SK-N-SH (cell line): Measurements from ENCODE around the gene RAB3IP. TPM values are rescaled to one million over a fixed set of nuclear protein-coding genes. Genes with fewer than 3 reads are reported as not detected.

Experiments used
- CTCF ChIA-PET: fragments of 300-600, 350-600 bp; formaldehyde crosslinking; extraction: SDS; loops from one replicate; lab custom pipeline; 2021; lab: Yijun Ruan, JAX
- POLR2A ChIA-PET: fragments of 350-600 bp; sonication (Branson Sonifier 250); formaldehyde crosslinking; extraction: SDS; loops from one replicate; lab custom pipeline; 2020; ENCODE audit warnings: antibody characterized with exemption, inconsistent platforms; lab: Yijun Ruan, JAX
- DNase-seq: peaks from one replicate; pipeline ENCODE4 v3.0.0; 2012
- H2AFZ ChIP-seq: fragments of 200-600 bp; sonication (generic); 2 replicates; pipeline ENCODE4 v1.8.1; 2016; ENCODE audit warnings: antibody characterized with exemption, mild to moderate bottlenecking, low read depth
- H3F3A ChIP-seq: fragments of 200-600 bp; sonication (generic); replicated peaks from 2 replicates; pipeline ENCODE3; 2016; ENCODE audit warnings: antibody characterized with exemption, mild to moderate bottlenecking; ENCODE audit not compliant: insufficient read depth
- H3K27ac ChIP-seq, 2 experiments: fragments of 200-500 bp in 1 of 2; fragments of 200-600 bp in 1 of 2; sonication (Bioruptor generic) in 1 of 2; sonication (generic), shearing (Covaris generic) in 1 of 2; 2 replicates each; pipeline versions ENCODE4 v1.5.1 to v1.6.1; 2014 to 2016; ENCODE audit warnings: low read depth in 2 of 2, inconsistent platforms in 1 of 2, low read length in 1 of 2, mild to moderate bottlenecking in 1 of 2, mixed read lengths in 1 of 2
- H3K27me3 ChIP-seq: fragments of 200-600 bp; sonication (generic), shearing (Covaris generic); 2 replicates; pipeline ENCODE4 v1.6.1; 2016; ENCODE audit warnings: mixed run types; ENCODE audit not compliant: insufficient read depth
- H3K36me3 ChIP-seq, 2 experiments: fragments of 200-500 bp in 1 of 2; fragments of 200-600 bp in 1 of 2; sonication (Bioruptor generic) in 1 of 2; sonication (generic) in 1 of 2; replicated peaks in 1 of 2; 2 replicates each; pipeline versions ENCODE3 to v1.5.1; 2014 to 2016; ENCODE audit warnings: low read length in 1 of 2, mild to moderate bottlenecking in 1 of 2; ENCODE audit not compliant: insufficient read depth in 2 of 2, control insufficient read depth in 1 of 2
- H3K4me1 ChIP-seq, 2 experiments: fragments of 200-500 bp in 1 of 2; fragments of 200-600 bp in 1 of 2; sonication (Bioruptor generic) in 1 of 2; sonication (generic), shearing (Covaris generic) in 1 of 2; 2 replicates each; pipeline versions ENCODE4 v1.5.1 to v1.6.1; 2014 to 2016; ENCODE audit warnings: low read depth in 1 of 2, low read length in 1 of 2, mixed run types in 1 of 2; ENCODE audit not compliant: insufficient read depth in 2 of 2, control insufficient read depth in 1 of 2
- H3K4me2 ChIP-seq: fragments of 200-600 bp; sonication (generic), shearing (Covaris generic); 2 replicates; pipeline ENCODE4 v1.6.1; 2017; ENCODE audit warnings: mixed run types
- H3K4me3 ChIP-seq, 2 experiments: fragments of 200-500 bp in 1 of 2; fragments of 200-600 bp in 1 of 2; sonication (Bioruptor generic) in 1 of 2; sonication (generic), shearing (Covaris generic) in 1 of 2; 2 replicates each; pipeline versions ENCODE4 v1.5.1 to v1.8.1; 2014 to 2016; ENCODE audit warnings: low read depth in 2 of 2, inconsistent platforms in 1 of 2, low read length in 1 of 2, mild to moderate bottlenecking in 1 of 2, mixed read lengths in 1 of 2, moderate library complexity in 1 of 2
- H3K79me2 ChIP-seq: fragments of 200-600 bp; sonication (generic); 2 replicates; pipeline ENCODE4 v1.8.1; 2017; ENCODE audit warnings: mild to moderate bottlenecking; ENCODE audit not compliant: insufficient read depth
- H3K9ac ChIP-seq: fragments of 200-600 bp; sonication (generic); 2 replicates; pipeline ENCODE4 v1.6.1; 2017; ENCODE audit warnings: mixed run types
- H3K9me2 ChIP-seq: fragments of 200-600 bp; sonication (generic); 2 replicates; pipeline ENCODE4 v1.6.1; 2017; ENCODE audit warnings: mixed run types
- H3K9me3 ChIP-seq: fragments of 200-600 bp; sonication (generic); 2 replicates; pipeline ENCODE4 v1.6.1; 2017; ENCODE audit warnings: mixed run types, mild to moderate bottlenecking, moderate library complexity
- H4K20me1 ChIP-seq: fragments of 200-600 bp; sonication (generic); 2 replicates; pipeline ENCODE4 v1.6.1; 2017; ENCODE audit warnings: mild to moderate bottlenecking, mixed run types; ENCODE audit not compliant: insufficient read depth
- CTCF ChIP-seq: fragments of 200-600 bp; sonication (generic); IDR thresholded peaks from 2 replicates; pipeline ENCODE4 v1.6.1; 2017; ENCODE audit warnings: antibody characterized with exemption, mild to moderate bottlenecking, moderate library complexity
- ELF1 ChIP-seq: IDR thresholded peaks from 2 replicates; pipeline ENCODE4 v1.4.0; 2012
- EP300 ChIP-seq, 2 experiments: IDR thresholded peaks; 2 replicates each; pipeline versions ENCODE4 v1.4.0 to v1.6.1; 2012; ENCODE audit warnings: borderline replicate concordance in 1 of 2, low read depth in 1 of 2, low read length in 1 of 2
- JUND ChIP-seq: IDR thresholded peaks from 2 replicates; pipeline ENCODE4 v1.4.0; 2012
- MAX ChIP-seq: IDR thresholded peaks from 2 replicates; pipeline ENCODE4 v1.4.0; 2012; ENCODE audit warnings: low read depth
- MXI1 ChIP-seq: IDR thresholded peaks from 2 replicates; pipeline ENCODE4 v1.6.1; 2012; ENCODE audit warnings: mild to moderate bottlenecking, low read depth, low read length, improper control_type of control experiment
- NRF1 ChIP-seq: IDR thresholded peaks from 2 replicates; pipeline ENCODE4 v1.6.1; 2012; ENCODE audit warnings: low read depth, mild to moderate bottlenecking, low read length
- POLR2AphosphoS5 ChIP-seq: IDR thresholded peaks from 2 replicates; pipeline ENCODE4 v1.6.1; 2012; ENCODE audit warnings: low read depth, low read length
- RAD21 ChIP-seq: IDR thresholded peaks from 2 replicates; pipeline ENCODE4 v1.6.1; 2012; ENCODE audit warnings: mild to moderate bottlenecking, low read length
- RFX5 ChIP-seq: IDR thresholded peaks from 2 replicates; pipeline ENCODE4 v1.6.1; 2012; ENCODE audit warnings: mild to moderate bottlenecking, improper control_type of control experiment, low read length
- RXRA ChIP-seq: IDR thresholded peaks from 2 replicates; pipeline ENCODE4 v1.4.0; 2012; ENCODE audit warnings: low read depth, mild to moderate bottlenecking, borderline replicate concordance
- SMC3 ChIP-seq: IDR thresholded peaks from 2 replicates; pipeline ENCODE4 v1.6.1; 2012; ENCODE audit warnings: low read depth, low read length, improper control_type of control experiment
- TAF1 ChIP-seq: IDR thresholded peaks from 2 replicates; pipeline ENCODE4 v1.6.1; 2012; ENCODE audit warnings: low read depth, mild to moderate bottlenecking, low read length, moderate library complexity, borderline replicate concordance
- TCF12 ChIP-seq: IDR thresholded peaks from 2 replicates; pipeline ENCODE4 v1.4.0; 2012
- TEAD4 ChIP-seq: IDR thresholded peaks from 2 replicates; pipeline ENCODE4 v1.4.0; 2012; ENCODE audit warnings: mild to moderate bottlenecking, borderline replicate concordance; ENCODE audit not compliant: insufficient read depth
- YY1 ChIP-seq: IDR thresholded peaks from 2 replicates; pipeline ENCODE4 v1.4.0; 2012; ENCODE audit warnings: low read depth, mild to moderate bottlenecking
- WGBS: methylation state at CpG from one replicate; pipeline ENCODE4 v1.1.6; 2017; ENCODE audit warnings: low lambda C conversion rate; 5-methylcytosine and 5-hydroxymethylcytosine counted together
- polyA plus RNA-seq, 3 experiments: library from polyadenylated mRNA; depleted of rRNA; stranded (reverse); fragments of >200 nt; gene quantifications; 2 replicates each; pipeline ENCODE4 v1.2.3, GENCODE V29; 2012
- TF ChIP-seq, protein P1 (sequence below): IDR thresholded peaks from 2 replicates; pipeline ENCODE4 v1.4.0; 2012; ENCODE audit warnings: low read depth, borderline replicate concordance
- TF ChIP-seq, protein P2 (sequence below): fragments of 150-350 bp; IDR thresholded peaks from 2 replicates; pipeline ENCODE4 v1.6.1; 2017; ENCODE audit warnings: antibody characterized with exemption, low read length, low read depth, borderline replicate concordance
- TF ChIP-seq, protein P3 (sequence below): IDR thresholded peaks from 2 replicates; pipeline ENCODE4 v1.6.1; 2012; ENCODE audit warnings: mild to moderate bottlenecking, low read depth, low read length, moderate library complexity

The RAB3IP gene
- polyA plus RNA-seq, 1 of the 3 experiments (the other 2 are of a cell fraction) = 5.4 TPM

GRCh38 chr12:69733638-69734037 lies 5.0 kb upstream of the RAB3IP start:
- H3F3A ChIP-seq = peaks cover 8% of the 10 kb centered on the region
- TF ChIP-seq RAD21 (no peak), SMC3 (no peak), YY1 (no peak), RFX5 (no peak), POLR2AphosphoS5 (no peak), EP300 (IDR thresholded peaks at IDR 0.05; ENCODE audit: borderline replicate concordance in 1 of 2, low read depth in 1 of 2, low read length in 1 of 2) (no peak), TAF1 (no peak), JUND (no peak)
- H3K36me3 ChIP-seq = no peaks in the 10 kb centered on the region
- H3K9me3 ChIP-seq = no peaks in the 10 kb centered on the region; the same call in 1 of the 2 replicates
- no peak overlapping the region for H2AFZ ChIP-seq
- H3K4me2 ChIP-seq = no peak overlapping the region
- no peaks in the 10 kb centered on the region for H4K20me1 ChIP-seq
- H3K27ac ChIP-seq = no peak overlapping the region
- ChIA-PET POLR2A (no interaction called here), CTCF (interaction anchor here (0.6 to 1.4 kb wide), 2 partner anchors 69 to 138 kb away, joined by 4 to 6 read pairs; no protein-coding TSS in a partner anchor)
- WGBS = 10% methylated on average over 1 of the region's 1 CpG
- peaks cover 0 to 3% of the 10 kb centered on the region in 2 experiments; a peak in 1 of 4 replicates for H3K4me1 ChIP-seq
- DNase-seq = no peak
- no peak overlapping the region for H3K4me3 ChIP-seq
- H3K27me3 ChIP-seq = no peaks in the 10 kb centered on the region
- no peaks in the 10 kb centered on the region; the same call in 1 of the 2 replicates for H3K9me2 ChIP-seq
- no peak overlapping the region for H3K9ac ChIP-seq
- no peaks in the 10 kb centered on the region for H3K79me2 ChIP-seq

GRCh38 chr12:69739287-69740191 lies 879 bp downstream of the RAB3IP start:
- Histone ChIP-seq H3K79me2 (peaks cover 8% of the 10 kb centered on the region; the same call in 1 of the 2 replicates), H3K9me3 (no peaks in the 10 kb centered on the region), H3K9me2 (no peaks in the 10 kb centered on the region), H3K4me2 (peak overlapping the region; percentile 94), H2AFZ (peak overlapping the region; percentile 91), H3K36me3 (no peaks in the 10 kb centered on the region), H3K9ac (peak overlapping the region; percentile 57; the same call in 1 of the 2 replicates), H4K20me1 (no peaks in the 10 kb centered on the region), H3K27ac (no peak overlapping the region; a peak in 1 of 4 replicates), H3K4me3 (peak overlapping the region; percentile 90 to 92), H3K4me1 (peaks cover 0 to 7% of the 10 kb centered on the region in 2 experiments; a peak in 3 of 4 replicates), H3F3A (peaks cover 8% of the 10 kb centered on the region), H3K27me3 (no peaks in the 10 kb centered on the region)
- 0% methylated on average over 14 of the region's 66 CpGs for WGBS
- CTCF ChIA-PET = interaction anchor here (0.7 to 3.0 kb wide), 5 partner anchors 21 to 318 kb away, joined by 3 to 9 read pairs (median 3); no protein-coding TSS in a partner anchor
- POLR2A ChIA-PET = no interaction called here
- DNase-seq = peak; percentile 58
- no peak for TF ChIP-seq RXRA
- 0 out of 2 replicates have a peak, but pooled peaks have one; percentile 24 for TF ChIP-seq MAX
- TF ChIP-seq, protein P1, sequence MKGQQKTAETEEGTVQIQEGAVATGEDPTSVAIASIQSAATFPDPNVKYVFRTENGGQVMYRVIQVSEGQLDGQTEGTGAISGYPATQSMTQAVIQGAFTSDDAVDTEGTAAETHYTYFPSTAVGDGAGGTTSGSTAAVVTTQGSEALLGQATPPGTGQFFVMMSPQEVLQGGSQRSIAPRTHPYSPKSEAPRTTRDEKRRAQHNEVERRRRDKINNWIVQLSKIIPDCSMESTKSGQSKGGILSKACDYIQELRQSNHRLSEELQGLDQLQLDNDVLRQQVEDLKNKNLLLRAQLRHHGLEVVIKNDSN = no peak
- no peak for TF ChIP-seq CTCF
- no peak for TF ChIP-seq NRF1
- no peak for TF ChIP-seq RFX5
- TF ChIP-seq, protein P2, sequence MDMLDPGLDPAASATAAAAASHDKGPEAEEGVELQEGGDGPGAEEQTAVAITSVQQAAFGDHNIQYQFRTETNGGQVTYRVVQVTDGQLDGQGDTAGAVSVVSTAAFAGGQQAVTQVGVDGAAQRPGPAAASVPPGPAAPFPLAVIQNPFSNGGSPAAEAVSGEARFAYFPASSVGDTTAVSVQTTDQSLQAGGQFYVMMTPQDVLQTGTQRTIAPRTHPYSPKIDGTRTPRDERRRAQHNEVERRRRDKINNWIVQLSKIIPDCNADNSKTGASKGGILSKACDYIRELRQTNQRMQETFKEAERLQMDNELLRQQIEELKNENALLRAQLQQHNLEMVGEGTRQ = no peak
- peak; percentile 17; the same call in 1 of the 2 replicates for TF ChIP-seq MXI1
- TF ChIP-seq ELF1 = no peak
- no peak for TF ChIP-seq TEAD4
- no peak for TF ChIP-seq TCF12
- TF ChIP-seq, protein P3, sequence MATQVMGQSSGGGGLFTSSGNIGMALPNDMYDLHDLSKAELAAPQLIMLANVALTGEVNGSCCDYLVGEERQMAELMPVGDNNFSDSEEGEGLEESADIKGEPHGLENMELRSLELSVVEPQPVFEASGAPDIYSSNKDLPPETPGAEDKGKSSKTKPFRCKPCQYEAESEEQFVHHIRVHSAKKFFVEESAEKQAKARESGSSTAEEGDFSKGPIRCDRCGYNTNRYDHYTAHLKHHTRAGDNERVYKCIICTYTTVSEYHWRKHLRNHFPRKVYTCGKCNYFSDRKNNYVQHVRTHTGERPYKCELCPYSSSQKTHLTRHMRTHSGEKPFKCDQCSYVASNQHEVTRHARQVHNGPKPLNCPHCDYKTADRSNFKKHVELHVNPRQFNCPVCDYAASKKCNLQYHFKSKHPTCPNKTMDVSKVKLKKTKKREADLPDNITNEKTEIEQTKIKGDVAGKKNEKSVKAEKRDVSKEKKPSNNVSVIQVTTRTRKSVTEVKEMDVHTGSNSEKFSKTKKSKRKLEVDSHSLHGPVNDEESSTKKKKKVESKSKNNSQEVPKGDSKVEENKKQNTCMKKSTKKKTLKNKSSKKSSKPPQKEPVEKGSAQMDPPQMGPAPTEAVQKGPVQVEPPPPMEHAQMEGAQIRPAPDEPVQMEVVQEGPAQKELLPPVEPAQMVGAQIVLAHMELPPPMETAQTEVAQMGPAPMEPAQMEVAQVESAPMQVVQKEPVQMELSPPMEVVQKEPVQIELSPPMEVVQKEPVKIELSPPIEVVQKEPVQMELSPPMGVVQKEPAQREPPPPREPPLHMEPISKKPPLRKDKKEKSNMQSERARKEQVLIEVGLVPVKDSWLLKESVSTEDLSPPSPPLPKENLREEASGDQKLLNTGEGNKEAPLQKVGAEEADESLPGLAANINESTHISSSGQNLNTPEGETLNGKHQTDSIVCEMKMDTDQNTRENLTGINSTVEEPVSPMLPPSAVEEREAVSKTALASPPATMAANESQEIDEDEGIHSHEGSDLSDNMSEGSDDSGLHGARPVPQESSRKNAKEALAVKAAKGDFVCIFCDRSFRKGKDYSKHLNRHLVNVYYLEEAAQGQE = no peak
